Smooth muscle cell (in vitro differentiated cells): ENCODE measurements around the gene CFAP68. TPM values are rescaled to one million over a fixed set of nuclear protein-coding genes. Genes with fewer than 3 reads are reported as not detected.
A peak's percentile ranks its signal among the peaks of the same experiment; 100 is the strongest.

Source experiments
- DNase-seq: peaks from one replicate; lab custom pipeline; 2025; ENCODE audit not compliant: unreplicated experiment; lab: John Stamatoyannopoulos, UW
- H2AFZ ChIP-seq: fragments of 200-600 bp; sonication (generic); 2 replicates; pipeline ENCODE4 v1.6.0; 2016; ENCODE audit warnings: antibody characterized with exemption, low read depth, mild to moderate bottlenecking
- H3F3A ChIP-seq: fragments of 200-600 bp; sonication (generic); 2 replicates; pipeline ENCODE4 v1.6.0; 2017; ENCODE audit warnings: antibody characterized with exemption, low read depth
- H3K27ac ChIP-seq: fragments of 200-600 bp; sonication (generic); 2 replicates; pipeline ENCODE4 v1.5.1; 2016; ENCODE audit warnings: low read depth, mild to moderate bottlenecking
- H3K27me3 ChIP-seq: fragments of 200-600 bp; sonication (generic); 2 replicates; pipeline ENCODE4 v1.6.1; 2016; ENCODE audit warnings: low read depth, mild to moderate bottlenecking
- H3K36me3 ChIP-seq: fragments of 200-600 bp; sonication (generic); 2 replicates; pipeline ENCODE4 v1.5.1; 2016; ENCODE audit warnings: low read depth
- H3K4me1 ChIP-seq: fragments of 200-600 bp; sonication (generic); 2 replicates; pipeline ENCODE4 v1.5.1; 2016; ENCODE audit warnings: low read depth
- H3K4me2 ChIP-seq: fragments of 200-600 bp; sonication (generic); 2 replicates; pipeline ENCODE4 v1.6.0; 2016; ENCODE audit warnings: mild to moderate bottlenecking
- H3K4me3 ChIP-seq: fragments of 200-600 bp; sonication (generic); 2 replicates; pipeline ENCODE4 v1.5.1; 2016; ENCODE audit warnings: mild to moderate bottlenecking
- H3K79me2 ChIP-seq: fragments of 200-600 bp; sonication (generic); 2 replicates; pipeline ENCODE4 v1.6.0; 2016; ENCODE audit warnings: low read depth, mild to moderate bottlenecking
- H3K9ac ChIP-seq: fragments of 200-600 bp; sonication (generic); 2 replicates; pipeline ENCODE4 v1.6.0; 2016; ENCODE audit warnings: low read depth
- H3K9me3 ChIP-seq: fragments of 200-600 bp; sonication (generic); replicated peaks from 2 replicates; pipeline ENCODE4 v1.5.1; 2016; ENCODE audit warnings: low read depth
- H4K20me1 ChIP-seq: fragments of 200-600 bp; sonication (generic); 2 replicates; pipeline ENCODE4 v1.6.0; 2016; ENCODE audit warnings: low read depth
- WGBS: methylation state at CpG from one replicate; pipeline ENCODE4 v1.1.7; 2016; ENCODE audit warnings: low lambda C conversion rate; 5-methylcytosine and 5-hydroxymethylcytosine counted together
- polyA plus RNA-seq: library from polyadenylated mRNA; unstranded; fragments of >200 nt; fragmentation: Nextera tagmentation; extraction: Ambion mirVana; gene quantifications from 2 replicates; pipeline ENCODE4 v1.2.1, GENCODE V29; 2016
- total RNA-seq: library from RNA; depleted of rRNA; stranded (reverse); fragments of >200 nt; gene quantifications from 2 replicates; pipeline ENCODE4 v1.2.3, GENCODE V29; 2014
- TF ChIP-seq, protein P1 (sequence below): fragments of 200-600 bp; sonication (generic); IDR thresholded peaks from 2 replicates; pipeline ENCODE4 v1.5.1; 2017; ENCODE audit warnings: borderline replicate concordance, mild to moderate bottlenecking, antibody characterized with exemption; ENCODE audit not compliant: insufficient read depth, poor library complexity, severe bottlenecking

The CFAP68 gene
- total and polyA plus RNA-seq, 2 experiments from 2014 or later: 2.7 to 17.6 TPM

DNA sequence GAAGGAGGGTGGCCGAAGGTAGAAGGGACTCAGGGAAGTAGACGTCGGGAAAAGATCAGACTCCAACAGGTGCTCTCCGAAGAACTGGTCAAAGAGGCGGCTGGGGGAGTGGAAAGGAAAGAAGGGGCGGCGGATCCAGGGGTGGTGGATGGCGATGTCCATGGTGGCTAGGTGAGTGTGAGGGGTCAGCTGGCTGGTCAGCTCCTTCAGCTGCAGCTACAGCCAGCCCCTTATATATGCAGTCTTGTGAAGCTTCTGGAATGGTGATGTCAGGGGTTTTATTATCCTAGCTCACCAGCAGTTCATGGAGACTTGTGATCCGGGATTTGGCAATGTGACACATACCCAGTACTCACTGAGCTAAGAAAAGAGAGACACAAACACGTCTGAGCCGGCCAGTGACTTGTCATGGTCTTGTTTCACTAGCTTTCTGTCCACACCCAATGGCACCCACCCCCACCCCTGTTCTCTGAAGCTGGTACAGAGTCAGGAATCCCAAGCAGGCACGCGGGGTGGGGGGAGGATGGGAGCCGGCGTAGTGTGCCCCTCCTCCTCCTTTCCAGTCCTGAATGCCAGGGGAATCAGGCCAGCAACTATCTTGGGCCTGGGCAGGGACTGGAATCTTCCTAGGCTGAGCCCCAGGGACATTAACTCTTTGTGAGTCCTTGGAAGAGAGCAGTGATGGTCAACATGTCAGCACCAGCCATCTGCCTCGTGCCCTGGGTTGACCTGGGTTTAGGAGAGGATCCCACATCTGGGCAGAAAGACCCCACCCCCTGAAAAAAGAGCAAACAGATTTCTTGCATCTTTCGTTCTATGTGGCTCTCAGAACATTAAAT, 32.4 kb downstream of the CFAP68 start, which contains the start of gene CRYAB:
CRYAB (minus strand) TSS at position 208 of the 839 bp plus-strand sequence; CDS start at position 162, 46 bp downstream.
- WGBS: 47% methylated on average over 17 of the region's 17 CpGs
- peak within 1 kb of the TSS; percentile 89 for H2AFZ ChIP-seq
- H3K36me3 ChIP-seq: no peaks in the 10 kb centered on the region
- peak within 1 kb of the TSS; percentile 82 for H3K27ac ChIP-seq
- H3K4me2 ChIP-seq: peak within 1 kb of the TSS; percentile 74
- peak within 1 kb of the TSS; percentile 25 for H3K4me3 ChIP-seq
- H3K79me2 ChIP-seq: no peaks in the 10 kb centered on the region
- no peaks in the 10 kb centered on the region for H3F3A ChIP-seq
- H3K4me1 ChIP-seq: peaks cover 9% of the 10 kb centered on the region
- peak within 1 kb of the TSS; percentile 52 for H3K9ac ChIP-seq
- no peaks in the 10 kb centered on the region for H4K20me1 ChIP-seq
- H3K9me3 ChIP-seq: no peaks in the 10 kb centered on the region
- H3K27me3 ChIP-seq: no peaks in the 10 kb centered on the region
- TF ChIP-seq, protein P1, sequence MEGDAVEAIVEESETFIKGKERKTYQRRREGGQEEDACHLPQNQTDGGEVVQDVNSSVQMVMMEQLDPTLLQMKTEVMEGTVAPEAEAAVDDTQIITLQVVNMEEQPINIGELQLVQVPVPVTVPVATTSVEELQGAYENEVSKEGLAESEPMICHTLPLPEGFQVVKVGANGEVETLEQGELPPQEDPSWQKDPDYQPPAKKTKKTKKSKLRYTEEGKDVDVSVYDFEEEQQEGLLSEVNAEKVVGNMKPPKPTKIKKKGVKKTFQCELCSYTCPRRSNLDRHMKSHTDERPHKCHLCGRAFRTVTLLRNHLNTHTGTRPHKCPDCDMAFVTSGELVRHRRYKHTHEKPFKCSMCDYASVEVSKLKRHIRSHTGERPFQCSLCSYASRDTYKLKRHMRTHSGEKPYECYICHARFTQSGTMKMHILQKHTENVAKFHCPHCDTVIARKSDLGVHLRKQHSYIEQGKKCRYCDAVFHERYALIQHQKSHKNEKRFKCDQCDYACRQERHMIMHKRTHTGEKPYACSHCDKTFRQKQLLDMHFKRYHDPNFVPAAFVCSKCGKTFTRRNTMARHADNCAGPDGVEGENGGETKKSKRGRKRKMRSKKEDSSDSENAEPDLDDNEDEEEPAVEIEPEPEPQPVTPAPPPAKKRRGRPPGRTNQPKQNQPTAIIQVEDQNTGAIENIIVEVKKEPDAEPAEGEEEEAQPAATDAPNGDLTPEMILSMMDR: no peak
- DNase-seq: peak; percentile 62

- peak within 1 kb of the TSS; percentile 52 for H3K9ac ChIP-seq
- peak within 1 kb of the TSS; percentile 25 for H3K4me3 ChIP-seq
- H3K4me2 ChIP-seq: peak within 1 kb of the TSS; percentile 74
Observed at GRCh38 chr11:111912535-111912934, 33.2 kb downstream of the CFAP68 start, which contains the start of gene HSPB2. Gene HSPB2 (plus strand): TSS chr11:111912734. CDS start chr11:111912830, 96 bp downstream.

DNA sequence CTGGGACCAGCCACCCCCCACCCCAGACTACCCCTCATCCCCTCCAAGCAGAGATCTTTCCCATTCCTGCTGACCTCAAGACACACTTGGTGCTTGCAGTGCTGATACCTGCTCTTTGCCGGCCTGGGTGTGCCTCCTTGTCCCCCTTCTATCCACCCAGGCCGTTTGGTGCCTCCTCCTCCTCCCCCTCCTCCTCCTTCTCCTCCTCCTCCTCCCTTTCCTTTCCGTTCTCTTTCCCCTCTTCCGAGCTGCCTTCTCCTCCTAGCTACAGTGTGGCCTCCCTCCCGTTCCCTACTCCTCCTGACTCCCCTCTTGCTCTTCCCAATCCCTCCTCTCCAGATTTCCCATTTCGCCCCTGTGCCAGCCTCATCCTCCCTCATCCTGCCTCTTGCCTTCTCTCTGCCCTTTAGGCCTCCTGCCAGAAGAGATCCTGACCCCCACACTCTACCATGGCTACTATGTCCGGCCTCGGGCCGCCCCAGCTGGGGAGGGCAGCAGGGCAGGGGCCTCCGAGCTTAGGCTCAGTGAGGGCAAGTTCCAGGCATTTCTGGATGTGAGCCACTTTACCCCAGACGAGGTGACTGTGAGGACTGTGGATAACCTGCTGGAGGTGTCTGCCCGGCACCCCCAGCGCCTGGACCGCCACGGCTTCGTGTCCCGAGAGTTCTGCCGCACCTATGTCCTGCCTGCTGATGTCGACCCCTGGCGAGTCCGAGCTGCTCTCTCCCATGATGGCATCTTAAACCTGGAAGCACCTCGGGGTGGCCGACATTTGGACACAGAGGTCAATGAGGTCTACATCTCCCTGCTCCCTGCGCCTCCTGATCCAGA, 33.9 kb downstream of the CFAP68 start:
- Histone ChIP-seq H3K9ac (no peak overlapping the region), H3F3A (no peaks in the 10 kb centered on the region), H3K27me3 (no peaks in the 10 kb centered on the region), H4K20me1 (no peaks in the 10 kb centered on the region), H2AFZ (peak overlapping the region; percentile 46), H3K4me2 (no peak overlapping the region), H3K27ac (no peak overlapping the region), H3K4me3 (no peak overlapping the region), H3K79me2 (no peaks in the 10 kb centered on the region), H3K36me3 (no peaks in the 10 kb centered on the region), H3K9me3 (no peaks in the 10 kb centered on the region), H3K4me1 (peaks cover 9% of the 10 kb centered on the region)
- TF ChIP-seq, protein P1: no peak
- 92% methylated on average over 22 of the region's 24 CpGs for WGBS
- DNase-seq: no peak

More at GRCh38 chr11:111912535-111912934, 33.2 kb downstream of the CFAP68 start, which contains the start of gene HSPB2:
- TF ChIP-seq, protein P1: no peak
- H3K27ac ChIP-seq: peak within 1 kb of the TSS; percentile 82
- no peaks in the 10 kb centered on the region for H3K27me3 ChIP-seq
- no peaks in the 10 kb centered on the region for H3K79me2 ChIP-seq
- WGBS: 88% methylated on average over 19 of the region's 26 CpGs
- no peaks in the 10 kb centered on the region for H4K20me1 ChIP-seq
- peaks cover 9% of the 10 kb centered on the region for H3K4me1 ChIP-seq
- H2AFZ ChIP-seq: peak within 1 kb of the TSS; percentile 89
- DNase-seq: no peak
- H3F3A ChIP-seq: no peaks in the 10 kb centered on the region
- H3K36me3 ChIP-seq: no peaks in the 10 kb centered on the region
- H3K9me3 ChIP-seq: no peaks in the 10 kb centered on the region
